Suppressor macrophage (primary cell): ENCODE data around the gene PRSS53.

Experiments used
- DNase-seq, 4 experiments: peaks; one replicate each; pipeline ENCODE4 v3.0.0-alpha.2; 2020 to 2022

Gene PRSS53

GRCh38 chr16:31042866-31043265 is 45.9 kb downstream of the PRSS53 start:
- DNase-seq, result no peak

- no peak for DNase-seq
Measured at GRCh38 chr16:31038993-31039392, 49.8 kb downstream of the PRSS53 start.

GRCh38 chr16:31036691-31037090 is 52.1 kb downstream of the PRSS53 start:
- peak; percentile 64 to 84 (median 78) for DNase-seq

- peak; percentile 91 to 96 (median 93) for DNase-seq
Measured at GRCh38 chr16:31033709-31034492, 54.8 kb downstream of the PRSS53 start.
